Erythroblast (primary cell): Measurements from ENCODE around the gene PLEKHH3.

Experiments used
- DNase-seq, 2 experiments: peaks; one replicate each; lab custom pipeline; 2025; lab: John Stamatoyannopoulos, UW
- GATA1 ChIP-seq: IDR thresholded peaks from 2 replicates; pipeline ENCODE4 v1.6.1; 2011; ENCODE audit warnings: low read depth, mild to moderate bottlenecking, control low read depth, low read length, moderate library complexity
- POLR2A ChIP-seq: IDR thresholded peaks from 2 replicates; pipeline ENCODE4 v1.6.1; 2011; ENCODE audit warnings: mild to moderate bottlenecking, low read length

Gene PLEKHH3

DNA sequence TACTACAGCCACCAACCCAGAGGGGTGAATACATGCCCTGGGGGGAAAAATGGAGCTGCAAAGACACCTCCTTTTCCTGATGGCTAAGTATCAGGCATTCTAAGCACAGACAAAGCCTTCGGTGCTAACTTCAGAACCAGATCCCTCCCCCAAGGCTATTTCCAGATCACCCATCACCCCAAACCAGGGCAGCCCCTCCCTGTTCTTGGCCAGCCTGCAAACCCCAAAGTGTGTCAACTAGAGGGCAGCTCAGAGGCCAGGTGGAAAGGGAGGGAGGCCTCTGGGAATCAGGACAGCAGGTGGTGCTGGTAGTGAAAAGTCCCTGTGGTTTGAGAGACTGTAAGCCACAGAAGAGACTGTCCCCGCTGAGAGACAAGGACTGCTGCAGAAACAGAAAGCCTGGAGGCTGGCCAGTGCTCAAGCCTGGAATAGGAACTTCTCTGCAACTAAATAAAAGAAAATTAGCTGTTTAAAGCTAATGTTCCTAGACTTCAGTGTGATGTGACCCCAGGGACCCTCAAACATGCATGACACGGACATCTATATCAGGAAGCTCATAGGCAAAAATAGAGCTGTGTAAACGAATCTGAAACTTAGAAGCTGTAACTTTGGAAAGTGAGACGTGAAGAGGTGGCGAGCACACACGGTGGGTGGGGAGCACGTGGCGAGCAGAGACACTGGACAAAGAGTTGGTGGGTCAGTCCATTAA, 58.2 kb downstream of the PLEKHH3 start:
- peak; percentile 63 to 65 for DNase-seq
- TF ChIP-seq GATA1 (no peak), POLR2A (no peak)

- TF ChIP-seq POLR2A (peak; percentile 84), GATA1 (peak; percentile 11)
- DNase-seq: peak; percentile 91 to 96
These were observed 58.8 kb downstream of the PLEKHH3 start for GRCh38 chr17:42617956-42618431.
